Nephron (organoid): Measurements from ENCODE around the gene SOCS3.

Experiments
- H3K27ac Mint-ChIP-seq, 3 experiments: 2 replicates each; pipeline ENCODE4 v1.8.0; 2020; ENCODE audit warnings: mixed read lengths in 3 of 3, mild to moderate bottlenecking in 2 of 3, moderate library complexity in 1 of 3
- H3K27me3 Mint-ChIP-seq: 2 replicates; pipeline ENCODE4 v1.8.0; 2021; ENCODE audit warnings: low read depth, mild to moderate bottlenecking, moderate library complexity, mixed read lengths
- H3K36me3 Mint-ChIP-seq: 2 replicates; pipeline ENCODE4 v1.8.0; 2020; ENCODE audit warnings: low read depth, mixed read lengths
- H3K4me1 Mint-ChIP-seq: 2 replicates; pipeline ENCODE4 v1.8.0; 2020; ENCODE audit warnings: mixed read lengths
- H3K4me3 Mint-ChIP-seq, 3 experiments: 2 replicates each; pipeline ENCODE4 v1.8.0; 2020; ENCODE audit warnings: mild to moderate bottlenecking in 3 of 3, mixed read lengths in 3 of 3, moderate library complexity in 2 of 3
- H3K9me3 Mint-ChIP-seq: 2 replicates; pipeline ENCODE4 v1.8.0; 2020; ENCODE audit warnings: mixed read lengths
- CTCF ChIP-seq, 3 experiments: fragments of 200-600 bp; sonication (generic); IDR thresholded peaks; one replicate each; pipeline ENCODE4 v1.5.0; 2021; ENCODE audit warnings: antibody characterized with exemption in 3 of 3; ENCODE audit not compliant: unreplicated experiment in 3 of 3

SOCS3 gene

GRCh38 chr17:78406396-78406795 lies 46.5 kb upstream of the SOCS3 start:
- no peak overlapping the region for H3K4me3 Mint-ChIP-seq
- H3K36me3 Mint-ChIP-seq, result peaks cover 40% of the 10 kb centered on the region
- no peak for TF ChIP-seq CTCF (IDR thresholded peaks at IDR 0.05; ENCODE audit: unreplicated experiment in 3 of 3)
- no peak overlapping the region for H3K27ac Mint-ChIP-seq
- H3K27me3 Mint-ChIP-seq, result no peaks in the 10 kb centered on the region
- peaks cover 34% of the 10 kb centered on the region for H3K4me1 Mint-ChIP-seq
- no peaks in the 10 kb centered on the region for H3K9me3 Mint-ChIP-seq

GRCh38 chr17:78403822-78404221 lies 43.9 kb upstream of the SOCS3 start:
- TF ChIP-seq CTCF (IDR thresholded peaks at IDR 0.05; ENCODE audit: unreplicated experiment in 3 of 3), result no peak
- no peaks in the 10 kb centered on the region for H3K9me3 Mint-ChIP-seq
- H3K36me3 Mint-ChIP-seq, result peaks cover 60% of the 10 kb centered on the region
- H3K27ac Mint-ChIP-seq, result no peak overlapping the region
- H3K4me3 Mint-ChIP-seq, result no peak overlapping the region
- H3K27me3 Mint-ChIP-seq, result no peaks in the 10 kb centered on the region
- peaks cover 15% of the 10 kb centered on the region for H3K4me1 Mint-ChIP-seq

- Mint-ChIP-seq H3K27me3 (no peaks in the 10 kb centered on the region), H3K27ac (no peak overlapping the region), H3K9me3 (no peaks in the 10 kb centered on the region), H3K4me3 (no peak overlapping the region), H3K4me1 (peaks cover 7% of the 10 kb centered on the region), H3K36me3 (peaks cover 70% of the 10 kb centered on the region)
- TF ChIP-seq CTCF (IDR thresholded peaks at IDR 0.05; ENCODE audit: unreplicated experiment in 3 of 3), result no peak
These were observed 42.0 kb upstream of the SOCS3 start for GRCh38 chr17:78401891-78402290.

GRCh38 chr17:78401246-78401645 lies 41.4 kb upstream of the SOCS3 start:
- no peak overlapping the region for H3K27ac Mint-ChIP-seq
- no peaks in the 10 kb centered on the region for H3K27me3 Mint-ChIP-seq
- no peak overlapping the region for H3K4me3 Mint-ChIP-seq
- peaks cover 74% of the 10 kb centered on the region for H3K36me3 Mint-ChIP-seq
- no peak for TF ChIP-seq CTCF (IDR thresholded peaks at IDR 0.05; ENCODE audit: unreplicated experiment in 3 of 3)
- H3K9me3 Mint-ChIP-seq, result no peaks in the 10 kb centered on the region
- peaks cover 12% of the 10 kb centered on the region for H3K4me1 Mint-ChIP-seq

- Mint-ChIP-seq H3K36me3 (peaks cover 76% of the 10 kb centered on the region), H3K27me3 (no peaks in the 10 kb centered on the region), H3K4me1 (peaks cover 16% of the 10 kb centered on the region), H3K9me3 (no peaks in the 10 kb centered on the region), H3K4me3 (no peak overlapping the region), H3K27ac (no peak overlapping the region)
- TF ChIP-seq CTCF (IDR thresholded peaks at IDR 0.05; ENCODE audit: unreplicated experiment in 3 of 3), result no peak
These were observed 40.8 kb upstream of the SOCS3 start for GRCh38 chr17:78400581-78401240.

GRCh38 chr17:78399693-78400144 lies 39.8 kb upstream of the SOCS3 start:
- Mint-ChIP-seq H3K27ac (no peak overlapping the region), H3K36me3 (peaks cover 77% of the 10 kb centered on the region), H3K9me3 (no peaks in the 10 kb centered on the region), H3K4me3 (no peak overlapping the region), H3K27me3 (no peaks in the 10 kb centered on the region), H3K4me1 (peaks cover 21% of the 10 kb centered on the region)
- no peak for TF ChIP-seq CTCF (IDR thresholded peaks at IDR 0.05; ENCODE audit: unreplicated experiment in 3 of 3)
